Raji (cell line): ENCODE measurements around the gene PGAP3.

Source experiments
- POLR2A ChIP-seq: IDR thresholded peaks from 2 replicates; pipeline ENCODE4 v1.6.1; 2011; ENCODE audit warnings: low read depth, low read length, control low read depth; ENCODE audit not compliant: insufficient read depth

Gene PGAP3, protein sequence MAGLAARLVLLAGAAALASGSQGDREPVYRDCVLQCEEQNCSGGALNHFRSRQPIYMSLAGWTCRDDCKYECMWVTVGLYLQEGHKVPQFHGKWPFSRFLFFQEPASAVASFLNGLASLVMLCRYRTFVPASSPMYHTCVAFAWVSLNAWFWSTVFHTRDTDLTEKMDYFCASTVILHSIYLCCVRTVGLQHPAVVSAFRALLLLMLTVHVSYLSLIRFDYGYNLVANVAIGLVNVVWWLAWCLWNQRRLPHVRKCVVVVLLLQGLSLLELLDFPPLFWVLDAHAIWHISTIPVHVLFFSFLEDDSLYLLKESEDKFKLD

DNA sequence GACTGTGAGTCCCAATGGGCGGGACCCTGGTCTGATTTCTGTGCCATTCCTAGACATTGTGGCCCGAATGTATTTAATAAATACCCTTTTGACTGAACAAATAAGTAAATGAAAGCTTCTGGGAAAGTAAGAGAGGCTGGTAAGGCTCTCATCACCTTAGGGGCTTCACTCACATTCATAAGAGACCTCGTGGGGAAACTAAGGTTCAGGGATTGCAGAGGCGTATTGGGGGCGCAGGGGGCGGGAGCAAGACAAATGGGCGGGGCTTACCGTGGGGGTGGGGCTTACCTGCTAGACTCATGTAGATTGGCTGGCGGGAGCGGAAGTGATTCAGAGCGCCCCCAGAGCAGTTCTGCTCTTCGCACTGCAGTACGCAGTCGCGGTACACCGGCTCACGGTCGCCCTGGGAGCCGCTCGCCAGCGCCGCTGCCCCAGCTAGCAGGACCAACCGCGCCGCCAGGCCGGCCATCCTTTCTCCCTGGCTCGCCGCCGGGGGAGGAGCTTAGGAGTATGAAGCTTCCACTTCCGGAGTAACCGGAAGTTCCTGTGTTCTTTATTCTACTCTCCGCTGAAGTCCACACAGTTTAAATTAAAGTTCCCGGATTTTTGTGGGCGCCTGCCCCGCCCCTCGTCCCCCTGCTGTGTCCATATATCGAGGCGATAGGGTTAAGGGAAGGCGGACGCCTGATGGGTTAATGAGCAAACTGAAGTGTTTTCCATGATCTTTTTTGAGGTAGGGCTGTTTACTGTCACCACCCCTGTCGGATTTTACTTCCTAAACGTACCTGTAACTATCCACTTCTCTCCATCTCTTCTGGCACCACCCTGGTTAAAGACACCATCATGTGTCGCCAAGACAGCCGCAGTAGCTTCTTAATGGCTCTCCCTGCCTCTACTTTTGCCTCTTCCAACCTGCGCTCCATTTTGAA is at the start of gene PGAP3:
PGAP3 (minus strand) TSS at position 512 of the 929 bp plus-strand sequence; CDS start at position 469, 43 bp downstream.
- peak; percentile 82 for TF ChIP-seq POLR2A

- no peak for TF ChIP-seq POLR2A
These were observed 49.4 kb upstream of the PGAP3 start for GRCh38 chr17:39737206-39737759.

DNA sequence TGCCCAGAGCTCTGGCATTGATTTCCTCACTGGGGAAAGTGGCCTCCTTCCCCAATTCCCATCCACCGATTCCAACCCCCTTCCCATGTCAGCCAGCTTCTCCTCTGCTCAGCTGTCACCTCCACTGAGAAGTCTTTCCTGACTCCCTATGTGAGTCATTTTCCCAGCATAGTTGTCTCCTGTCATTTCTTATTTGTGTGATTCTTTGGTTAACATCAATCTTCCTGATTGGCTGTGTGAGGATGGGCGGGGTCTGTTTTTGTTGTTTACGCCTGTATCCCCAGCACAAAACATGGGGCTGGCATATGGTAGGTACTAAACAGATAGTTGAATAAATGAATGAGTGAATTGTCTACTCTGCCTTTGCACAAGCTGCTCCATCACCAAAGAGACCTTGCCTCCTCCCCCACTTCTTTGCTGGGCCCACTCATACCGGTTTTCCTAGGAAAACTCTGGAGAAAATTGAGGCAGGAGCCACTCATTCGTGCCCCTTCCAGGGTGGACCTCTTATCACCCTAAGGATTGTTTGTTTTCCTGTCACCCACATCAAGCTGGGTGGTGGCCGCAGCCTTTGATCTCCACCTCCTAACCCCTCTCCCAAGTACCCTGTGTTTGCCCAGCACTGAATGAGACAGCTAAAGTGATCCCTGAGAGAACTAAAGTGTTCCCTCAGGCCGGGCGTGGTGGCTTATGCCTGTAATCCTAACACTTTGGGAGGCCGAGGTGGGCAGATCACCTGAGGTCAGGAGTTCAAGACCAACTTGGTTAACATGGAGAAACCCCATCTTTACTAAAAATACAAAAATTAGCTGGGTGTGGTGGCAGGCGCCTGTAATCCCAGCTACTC is 48.7 kb upstream of the PGAP3 start:
- no peak for TF ChIP-seq POLR2A

DNA sequence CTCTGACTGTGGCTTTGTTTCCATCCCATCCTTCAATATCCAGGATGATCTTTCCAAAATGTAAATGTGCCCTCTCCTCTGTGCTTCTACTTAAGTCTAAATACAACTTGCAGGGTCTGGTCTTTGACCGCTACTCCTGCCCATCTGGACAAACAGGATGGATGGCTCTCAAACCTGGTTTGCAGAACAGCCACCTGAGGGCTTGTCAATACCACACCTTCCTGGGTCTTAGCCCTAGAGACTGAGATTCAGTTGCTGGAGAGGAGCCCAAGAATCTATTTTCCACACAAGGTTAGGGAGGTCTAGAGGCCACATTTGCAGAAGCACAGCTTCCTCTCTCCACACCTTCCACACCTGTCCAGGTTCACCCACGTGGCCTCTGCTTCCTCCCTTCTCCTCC is 48.0 kb upstream of the PGAP3 start:
- no peak for TF ChIP-seq POLR2A

GRCh38 chr17:39732586-39732985 is 44.7 kb upstream of the PGAP3 start:
- TF ChIP-seq POLR2A, result no peak

DNA sequence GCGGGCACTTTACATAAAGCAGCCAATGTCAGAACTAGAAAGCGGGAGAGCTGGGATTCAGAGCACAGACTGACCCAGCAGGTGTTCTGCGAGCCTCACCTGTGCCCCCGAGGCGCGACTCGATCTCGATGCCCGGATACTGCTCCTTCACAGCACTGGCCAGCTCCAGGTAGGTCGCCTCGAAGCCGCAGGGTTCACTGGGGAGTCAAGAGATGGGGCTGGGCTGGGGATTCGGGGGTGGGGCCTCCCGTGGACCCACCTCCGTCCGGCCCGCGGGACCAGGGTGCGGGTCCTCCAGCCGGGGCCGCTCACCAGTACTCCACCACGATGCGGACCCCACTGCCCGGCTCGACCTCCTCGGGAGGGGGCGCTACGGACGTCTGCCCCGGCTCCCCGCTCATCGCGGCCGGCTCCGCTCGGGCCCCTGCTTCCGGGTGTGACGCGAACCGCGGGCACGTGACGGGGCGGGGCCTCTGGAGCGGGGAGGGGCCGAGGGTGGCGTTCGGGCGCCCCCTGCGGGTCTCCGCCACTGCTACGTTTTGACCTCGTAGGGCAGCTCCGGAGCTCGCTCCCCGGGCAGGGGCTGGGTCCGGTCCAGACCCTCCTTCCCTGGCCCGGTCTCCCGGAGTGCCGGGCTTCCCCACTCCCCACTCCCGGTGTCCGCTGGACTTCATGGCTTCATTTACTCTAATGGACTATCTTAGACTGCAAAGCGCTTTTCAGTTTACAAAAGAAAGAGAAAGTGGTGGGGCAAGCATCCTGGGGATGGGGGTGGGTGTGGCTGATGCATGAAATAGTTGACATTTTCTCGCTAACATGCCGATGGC is 42.5 kb upstream of the PGAP3 start, which contains the start of gene MIEN1:
MIEN1 (minus strand) TSS at position 438 of the 827 bp plus-strand sequence; CDS start at position 401, 37 bp downstream.
- peak; percentile 76 for TF ChIP-seq POLR2A

GRCh38 chr17:39729280-39729851 is 41.5 kb upstream of the PGAP3 start:
- TF ChIP-seq POLR2A, result no peak

DNA sequence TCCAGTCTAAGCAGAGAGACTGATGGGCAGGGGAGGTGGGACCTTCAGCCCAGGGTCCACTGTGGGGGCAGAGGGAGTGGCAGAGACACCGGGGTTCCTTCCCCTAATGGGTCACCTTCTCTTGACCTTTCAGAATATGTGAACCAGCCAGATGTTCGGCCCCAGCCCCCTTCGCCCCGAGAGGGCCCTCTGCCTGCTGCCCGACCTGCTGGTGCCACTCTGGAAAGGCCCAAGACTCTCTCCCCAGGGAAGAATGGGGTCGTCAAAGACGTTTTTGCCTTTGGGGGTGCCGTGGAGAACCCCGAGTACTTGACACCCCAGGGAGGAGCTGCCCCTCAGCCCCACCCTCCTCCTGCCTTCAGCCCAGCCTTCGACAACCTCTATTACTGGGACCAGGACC is 39.7 kb upstream of the PGAP3 start:
- TF ChIP-seq POLR2A, result no peak

DNA sequence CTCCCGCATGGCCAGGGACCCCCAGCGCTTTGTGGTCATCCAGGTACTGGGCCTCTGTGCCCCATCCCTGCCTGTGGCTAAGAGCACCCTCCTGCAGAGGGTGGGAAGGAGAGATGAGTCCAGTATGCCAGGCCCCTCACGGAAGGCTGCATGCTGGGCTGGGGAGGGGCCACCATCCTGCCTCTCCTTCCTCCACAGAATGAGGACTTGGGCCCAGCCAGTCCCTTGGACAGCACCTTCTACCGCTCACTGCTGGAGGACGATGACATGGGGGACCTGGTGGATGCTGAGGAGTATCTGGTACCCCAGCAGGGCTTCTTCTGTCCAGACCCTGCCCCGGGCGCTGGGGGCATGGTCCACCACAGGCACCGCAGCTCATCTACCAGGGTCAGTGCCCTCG is 38.8 kb upstream of the PGAP3 start:
- no peak for TF ChIP-seq POLR2A

- no peak for TF ChIP-seq POLR2A
These were observed 36.9 kb upstream of the PGAP3 start for GRCh38 chr17:39724731-39725130.

DNA sequence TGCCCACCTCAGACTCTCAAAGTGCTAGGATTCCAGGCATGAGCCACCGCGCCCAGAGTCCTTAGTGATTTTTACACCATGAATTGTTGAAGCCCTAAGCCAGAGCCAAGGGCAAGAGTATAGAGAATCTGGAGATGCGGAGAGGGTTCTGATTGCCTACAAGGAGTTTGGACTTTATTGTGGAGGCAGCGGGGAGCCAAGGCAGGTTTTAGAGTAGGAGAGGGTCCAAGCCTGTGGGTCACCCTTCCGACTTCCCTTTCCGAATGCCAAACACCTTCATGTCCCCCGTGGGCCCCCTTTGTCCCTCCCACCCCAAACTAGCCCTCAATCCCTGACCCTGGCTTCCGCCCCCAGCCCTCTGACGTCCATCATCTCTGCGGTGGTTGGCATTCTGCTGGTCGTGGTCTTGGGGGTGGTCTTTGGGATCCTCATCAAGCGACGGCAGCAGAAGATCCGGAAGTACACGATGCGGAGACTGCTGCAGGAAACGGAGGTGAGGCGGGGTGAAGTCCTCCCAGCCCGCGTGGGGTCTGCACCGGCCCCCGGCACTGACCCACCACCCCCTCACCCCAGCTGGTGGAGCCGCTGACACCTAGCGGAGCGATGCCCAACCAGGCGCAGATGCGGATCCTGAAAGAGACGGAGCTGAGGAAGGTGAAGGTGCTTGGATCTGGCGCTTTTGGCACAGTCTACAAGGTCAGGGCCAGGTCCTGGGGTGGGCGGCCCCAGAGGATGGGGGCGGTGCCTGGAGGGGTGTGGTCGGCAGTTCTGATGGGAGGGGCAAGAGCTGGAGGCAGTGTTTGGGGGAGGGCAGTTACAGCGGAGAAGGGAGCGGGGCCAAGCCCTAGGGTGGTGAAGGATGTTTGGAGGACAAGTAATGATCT is 35.4 kb upstream of the PGAP3 start:
- no peak for TF ChIP-seq POLR2A

DNA sequence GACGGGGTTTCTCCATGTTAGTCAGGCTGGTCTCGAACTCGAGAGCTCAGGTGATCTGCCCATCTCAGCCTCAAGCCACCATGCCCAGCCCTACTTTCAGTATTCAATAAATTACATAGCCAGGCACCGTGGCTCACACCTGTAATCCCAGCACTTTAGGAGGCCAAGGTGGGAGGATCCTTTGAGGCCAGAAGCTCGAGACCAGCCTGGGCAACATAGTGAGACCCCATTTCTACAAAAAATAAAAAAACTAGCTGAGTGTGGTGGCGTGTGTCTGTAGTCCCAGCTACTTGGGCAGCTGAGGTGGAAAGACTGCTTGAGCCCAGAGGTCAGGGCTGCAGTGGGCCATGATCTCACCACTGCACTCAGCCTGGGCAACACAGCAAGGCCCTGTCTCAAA is 34.2 kb upstream of the PGAP3 start:
- no peak for TF ChIP-seq POLR2A
